Uterine smooth muscle cell (primary cell): ENCODE results near the gene OR5B3. TPM values are rescaled to one million over a fixed set of nuclear protein-coding genes. Genes with fewer than 3 reads are reported as not detected.

ENCODE experiments used
- total RNA-seq: library from RNA; depleted of rRNA; stranded (reverse); fragments of >200 nt; gene quantifications from 2 replicates; pipeline ENCODE4 v1.2.3, GENCODE V29; 2014

OR5B3 gene
- total RNA-seq: not detected in 2 replicates

GRCh38 chr11:58406774-58407173, at the start of gene OR5B3:
Gene OR5B3 (minus strand): TSS chr11:58406874. CDS start chr11:58403409, 3,465 bp downstream.

GRCh38 chr11:58442136-58442535, 35.5 kb upstream of the OR5B3 start, which contains the start of gene OR5B12:
Gene OR5B12 (minus strand): TSS chr11:58442236. CDS start chr11:58440151, 2,085 bp downstream.

GRCh38 chr11:58428021-58428420, 21.3 kb upstream of the OR5B3 start, which contains the start of gene OR5B2:
Gene OR5B2 (minus strand): TSS chr11:58428121. CDS start chr11:58423261, 4,860 bp downstream.

GRCh38 chr11:58358969-58359368, 47.7 kb downstream of the OR5B3 start, which contains the start of gene OR5B17:
Gene OR5B17 (minus strand): TSS chr11:58359069. CDS start chr11:58359069, 0 bp downstream.

Other genes starting within 250 kb of the OR5B3 start
- gene OR9Q2, start 217.8 kb downstream of the OR5B3 start, total RNA-seq: 0.12 TPM in 1 of 2 replicates, not detected in the other
- gene OR1S2, start 202.7 kb downstream of the OR5B3 start, total RNA-seq: not detected in 2 replicates
- gene OR1S1, start 194.2 kb downstream of the OR5B3 start, total RNA-seq: 0.12 TPM in 1 of 2 replicates, not detected in the other
- not detected in 2 replicates for gene OR10Q1, start 178.0 kb downstream of the OR5B3 start, total RNA-seq
- gene OR10W1, start 138.6 kb downstream of the OR5B3 start, total RNA-seq: not detected in 2 replicates
- not detected in 2 replicates for gene OR5B17, start 47.8 kb downstream of the OR5B3 start, total RNA-seq
- gene OR5B2, start 21.2 kb upstream of the OR5B3 start, total RNA-seq: not detected in 2 replicates
- 0.11 TPM in 1 of 2 replicates, not detected in the other for gene OR5B12, start 35.4 kb upstream of the OR5B3 start, total RNA-seq
- not detected in 2 replicates for gene OR5B21, start 101.2 kb upstream of the OR5B3 start, total RNA-seq
- gene LPXN, start 169.0 kb upstream of the OR5B3 start, total RNA-seq: 11.2 and 34.6 TPM in 2 replicates
- 43.9 and 71.6 TPM in 2 replicates for gene ZFP91, start 172.2 kb upstream of the OR5B3 start, total RNA-seq
- 1.4 and 3.3 TPM in 2 replicates for gene CNTF, start 215.8 kb upstream of the OR5B3 start, total RNA-seq